ENCODE data around the gene TBC1D10B. TPM values are rescaled to one million over a fixed set of nuclear protein-coding genes. Genes with fewer than 3 reads are reported as not detected.

TBC1D10B gene
- total RNA-seq, 1 experiment from 2014 or later: 36.0 TPM

DNA sequence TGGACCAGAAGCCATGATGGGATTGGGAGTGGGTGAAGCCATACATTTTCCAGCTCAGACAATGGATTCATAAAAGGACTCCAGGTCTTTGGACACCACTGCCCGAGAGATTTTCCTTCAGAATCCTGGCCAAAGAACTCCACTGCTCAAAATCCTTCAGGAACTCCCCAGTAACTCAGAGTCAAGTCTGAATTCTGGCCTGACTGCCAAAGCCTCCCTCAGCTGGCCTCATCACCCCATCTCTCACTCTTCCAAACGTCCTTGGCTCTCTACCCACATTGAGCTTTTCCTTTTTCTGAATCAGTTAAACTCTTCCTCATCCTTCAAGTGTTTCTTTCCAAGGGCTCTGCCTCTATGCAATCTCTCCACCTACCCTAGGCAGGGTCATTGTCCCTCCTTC, 13.2 kb upstream of the TBC1D10B start:
- POLR2A ChIA-PET (ENCODE audit: unreplicated experiment): no interaction called here
- ATAC-seq: no peak
- no peak overlapping the region for H3K4me3 ChIP-seq (ENCODE audit: low read length)

GRCh38 chr16:30382111-30382881, 12.0 kb upstream of the TBC1D10B start, which contains the start of gene SEPTIN1:
Gene SEPTIN1, minus strand, starts transcription at chr16:30382561. Its CDS starts 19 bp downstream, at chr16:30382542.
- intact Hi-C loops (cut with micrococcal nuclease): no loop called here
- ChIA-PET CTCF (no interaction called here), POLR2A (ENCODE audit: unreplicated experiment) (no interaction called here)
- Histone ChIP-seq H4K20me1 (ENCODE audit: low read length) (no peaks in the 10 kb centered on the region), H3K9me3 (ENCODE audit: low read length) (no peaks in the 10 kb centered on the region), H3K36me3 (ENCODE audit: low read depth, low read length) (no peaks in the 10 kb centered on the region), H3F3A (ENCODE audit: low read length, unreplicated experiment) (no peaks in the 10 kb centered on the region), H3K4me3 (ENCODE audit: low read length) (no peak within 1 kb of the TSS), H3K27me3 (ENCODE audit: low read length) (no peaks in the 10 kb centered on the region), H3K9me2 (replicated peaks; ENCODE audit: low read length) (no peaks in the 10 kb centered on the region), H3K27ac (ENCODE audit: low read length) (no peak within 1 kb of the TSS), H3K4me1 (ENCODE audit: insufficient read depth, low read length) (peaks cover 3% of the 10 kb centered on the region; the same call in 1 of the 2 replicates), H3K4me2 (ENCODE audit: low read length) (no peak within 1 kb of the TSS), H2AFZ (ENCODE audit: low read length) (no peak within 1 kb of the TSS), H3K9ac (ENCODE audit: low read length) (no peak within 1 kb of the TSS), H3K79me2 (ENCODE audit: low read length) (no peaks in the 10 kb centered on the region)
- DNase-seq: no peak
- ATAC-seq: no peak
- no TSS peak for BruUV-seq (replicated peaks)
- TF ChIP-seq EZH2 (IDR thresholded peaks at IDR 0.05; ENCODE audit: low read length, unreplicated experiment) (no peak), EZH2phosphoT487 (IDR thresholded peaks at IDR 0.05; ENCODE audit: borderline replicate concordance, low read length) (no peak)
- TF ChIP-seq, protein P1, sequence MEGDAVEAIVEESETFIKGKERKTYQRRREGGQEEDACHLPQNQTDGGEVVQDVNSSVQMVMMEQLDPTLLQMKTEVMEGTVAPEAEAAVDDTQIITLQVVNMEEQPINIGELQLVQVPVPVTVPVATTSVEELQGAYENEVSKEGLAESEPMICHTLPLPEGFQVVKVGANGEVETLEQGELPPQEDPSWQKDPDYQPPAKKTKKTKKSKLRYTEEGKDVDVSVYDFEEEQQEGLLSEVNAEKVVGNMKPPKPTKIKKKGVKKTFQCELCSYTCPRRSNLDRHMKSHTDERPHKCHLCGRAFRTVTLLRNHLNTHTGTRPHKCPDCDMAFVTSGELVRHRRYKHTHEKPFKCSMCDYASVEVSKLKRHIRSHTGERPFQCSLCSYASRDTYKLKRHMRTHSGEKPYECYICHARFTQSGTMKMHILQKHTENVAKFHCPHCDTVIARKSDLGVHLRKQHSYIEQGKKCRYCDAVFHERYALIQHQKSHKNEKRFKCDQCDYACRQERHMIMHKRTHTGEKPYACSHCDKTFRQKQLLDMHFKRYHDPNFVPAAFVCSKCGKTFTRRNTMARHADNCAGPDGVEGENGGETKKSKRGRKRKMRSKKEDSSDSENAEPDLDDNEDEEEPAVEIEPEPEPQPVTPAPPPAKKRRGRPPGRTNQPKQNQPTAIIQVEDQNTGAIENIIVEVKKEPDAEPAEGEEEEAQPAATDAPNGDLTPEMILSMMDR (conservative IDR thresholded peaks at IDR 0.05; ENCODE audit: low read depth, low read length): no peak

More for the DNA sequence above, 13.2 kb upstream of the TBC1D10B start:
- H4K20me1 ChIP-seq (ENCODE audit: low read length): no peaks in the 10 kb centered on the region
- no peaks in the 10 kb centered on the region for H3K79me2 ChIP-seq (ENCODE audit: low read length)
- no peaks in the 10 kb centered on the region for H3K9me3 ChIP-seq (ENCODE audit: low read length)
- no TSS peak for BruUV-seq (replicated peaks)
- intact Hi-C loops (cut with micrococcal nuclease): no loop called here
- no peak overlapping the region for H3K27ac ChIP-seq (ENCODE audit: low read length)
- TF ChIP-seq, protein P1 (conservative IDR thresholded peaks at IDR 0.05; ENCODE audit: low read depth, low read length): no peak
- TF ChIP-seq EZH2 (IDR thresholded peaks at IDR 0.05; ENCODE audit: low read length, unreplicated experiment): no peak
- no peak for TF ChIP-seq EZH2phosphoT487 (IDR thresholded peaks at IDR 0.05; ENCODE audit: borderline replicate concordance, low read length)
- CTCF ChIA-PET: interaction anchor here (0.6 kb wide), 1 partner anchor 759 kb away, joined by 3 read pairs; no protein-coding TSS in a partner anchor
- H3K27me3 ChIP-seq (ENCODE audit: low read length): no peaks in the 10 kb centered on the region
- H3K4me1 ChIP-seq (ENCODE audit: insufficient read depth, low read length): no peaks in the 10 kb centered on the region
- H3K4me2 ChIP-seq (ENCODE audit: low read length): no peak overlapping the region
- H3K9ac ChIP-seq (ENCODE audit: low read length): no peak overlapping the region
- H2AFZ ChIP-seq (ENCODE audit: low read length): no peak overlapping the region
- DNase-seq: no peak
- H3F3A ChIP-seq (ENCODE audit: low read length, unreplicated experiment): no peaks in the 10 kb centered on the region
- no peaks in the 10 kb centered on the region for H3K36me3 ChIP-seq (ENCODE audit: low read depth, low read length)
- no peaks in the 10 kb centered on the region for H3K9me2 ChIP-seq (replicated peaks; ENCODE audit: low read length)

All from PC-3 (cell line).